ENCODE results near the gene ALAS1.

GRCh38 chr3:52211268-52211891 lies 13.4 kb downstream of the ALAS1 start:
- no peak for TF ChIP-seq CTCF (IDR thresholded peaks at IDR 0.05; ENCODE audit: extremely low read depth in 1 of 2, insufficient read depth in 1 of 2, low read depth in 1 of 2, low read length in 2 of 2)
- no peak for TF ChIP-seq POLR2A (IDR thresholded peaks at IDR 0.05; ENCODE audit: low read depth, low read length)
